GM21737 (cell line): ENCODE results near the gene SUGCT.

Experiments
- ATAC-seq: cut with Tn5 transposase; IDR thresholded peaks from one replicate; pipeline ENCODE4 v1.9.1; 2021; ENCODE audit warnings: mild to moderate bottlenecking, moderate library complexity; ENCODE audit not compliant: unreplicated experiment

SUGCT gene

GRCh38 chr7:40839881-40840280, 705.1 kb downstream of the SUGCT start:
- no peak for ATAC-seq

GRCh38 chr7:40840990-40841389, 706.2 kb downstream of the SUGCT start:
- no peak for ATAC-seq

DNA sequence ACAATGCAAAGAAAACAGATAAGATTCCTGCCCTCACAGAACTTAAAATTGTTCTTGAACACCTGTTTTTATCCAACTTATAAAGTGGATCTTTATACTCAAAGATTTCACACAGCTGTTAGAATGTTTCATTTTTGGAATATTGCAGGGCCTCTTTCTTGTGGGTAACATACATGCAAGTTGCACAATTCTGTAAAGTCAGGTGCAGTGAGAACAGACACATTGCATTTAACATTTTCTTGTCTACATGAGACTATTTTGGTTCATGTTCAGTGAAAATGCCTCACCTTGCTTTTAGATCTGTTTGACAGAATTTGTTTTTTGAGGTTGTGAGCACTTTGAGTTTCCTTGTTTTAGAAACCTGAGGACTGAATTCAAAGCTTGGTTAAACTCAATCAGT, 707.8 kb downstream of the SUGCT start:
- ATAC-seq: no peak

DNA sequence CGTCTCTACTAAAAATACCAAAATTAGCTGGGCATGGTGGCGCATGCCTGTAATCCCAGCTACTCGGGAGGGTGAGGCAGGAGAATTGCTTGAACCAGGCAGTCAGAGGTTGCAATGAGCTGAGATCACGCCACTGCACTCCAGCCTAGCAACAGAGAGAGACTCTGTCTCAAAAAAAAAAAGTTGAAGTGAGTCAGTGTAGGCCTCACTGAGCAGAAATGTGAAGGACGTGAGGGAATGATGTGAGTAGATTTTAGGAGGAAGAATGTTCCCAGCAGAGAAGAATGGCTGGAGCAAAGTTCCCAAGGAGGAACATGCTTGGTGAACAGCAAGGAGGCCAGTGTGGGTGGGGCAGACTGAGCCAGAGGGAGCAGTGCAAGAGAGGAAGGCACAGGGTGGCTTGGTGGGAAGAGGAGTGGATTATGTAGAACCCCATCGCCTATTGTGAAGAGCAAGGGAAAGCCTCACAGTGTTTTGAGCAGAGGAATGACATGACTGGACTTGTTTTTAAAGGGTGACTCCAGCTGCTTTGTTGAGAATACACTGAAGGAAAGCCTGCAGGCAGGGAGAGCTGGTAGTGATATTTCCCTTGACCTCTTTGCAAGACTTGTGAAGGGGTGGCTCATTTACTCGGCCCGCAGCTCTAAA, 708.7 kb downstream of the SUGCT start:
- ATAC-seq: no peak

GRCh38 chr7:40845943-40846342, 711.1 kb downstream of the SUGCT start:
- ATAC-seq: no peak

- no peak for ATAC-seq
Measured at GRCh38 chr7:40847921-40848320, 713.1 kb downstream of the SUGCT start.

DNA sequence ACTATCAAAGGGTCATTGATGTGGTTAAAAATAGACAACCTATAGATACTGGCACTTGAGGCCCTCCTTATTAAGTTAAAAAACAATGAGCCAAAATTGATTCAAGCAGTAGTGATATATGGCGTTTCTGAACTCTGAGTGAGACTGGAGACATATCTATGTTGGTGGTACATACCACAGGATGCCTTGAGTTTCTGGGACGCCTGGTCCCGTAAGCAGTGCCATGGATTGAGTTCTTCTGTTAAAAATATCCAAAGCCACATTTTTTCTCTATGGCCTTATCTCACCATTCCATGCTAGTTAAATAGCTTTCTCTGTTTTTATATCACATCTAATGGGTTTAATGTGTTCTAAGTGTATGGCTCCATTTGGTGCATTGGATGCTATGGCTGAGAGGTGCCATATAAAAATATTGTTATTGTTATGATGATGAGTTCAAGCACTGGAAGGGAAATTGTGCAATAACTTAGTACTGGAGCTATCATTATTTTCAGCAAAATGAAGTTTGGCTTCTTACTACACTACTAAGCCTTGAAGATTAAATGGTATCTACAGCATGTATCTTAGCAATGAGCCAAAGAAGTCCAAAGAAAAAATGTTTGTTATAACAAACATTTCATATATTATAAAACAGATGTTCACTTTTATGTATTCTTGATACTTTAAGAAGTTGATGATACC, 713.9 kb downstream of the SUGCT start:
- no peak for ATAC-seq

DNA sequence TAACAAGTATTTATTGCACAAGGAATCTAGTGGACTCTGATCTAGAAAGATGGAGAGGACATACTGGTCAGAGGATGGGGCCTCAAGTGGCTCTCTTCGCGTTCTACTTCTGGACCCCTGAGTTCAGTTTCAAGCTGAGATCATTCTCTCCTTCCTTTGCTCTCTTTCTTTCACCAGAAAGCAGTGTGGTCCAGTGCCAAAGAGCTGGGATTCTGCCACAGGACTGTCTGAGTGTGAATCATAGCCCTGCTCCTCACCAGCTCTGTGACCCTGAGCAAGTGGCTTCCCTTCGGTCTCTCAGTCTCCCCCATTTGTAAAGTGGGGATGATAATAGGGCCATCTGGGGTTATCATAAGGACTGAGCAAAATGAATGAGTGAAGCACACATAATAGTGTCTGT, 715.2 kb downstream of the SUGCT start:
- ATAC-seq: no peak

- no peak for ATAC-seq
Measured at GRCh38 chr7:40851001-40851400, 716.2 kb downstream of the SUGCT start.

GRCh38 chr7:40859076-40859475, 724.3 kb downstream of the SUGCT start:
- ATAC-seq: no peak

- ATAC-seq: no peak
Measured at GRCh38 chr7:40859965-40860543, 725.2 kb downstream of the SUGCT start.

- no peak for ATAC-seq
Measured at GRCh38 chr7:40865441-40866233, 730.8 kb downstream of the SUGCT start.

- no peak for ATAC-seq
Measured at GRCh38 chr7:40866601-40867000, 731.8 kb downstream of the SUGCT start.

GRCh38 chr7:40870108-40870507, 735.3 kb downstream of the SUGCT start:
- no peak for ATAC-seq

DNA sequence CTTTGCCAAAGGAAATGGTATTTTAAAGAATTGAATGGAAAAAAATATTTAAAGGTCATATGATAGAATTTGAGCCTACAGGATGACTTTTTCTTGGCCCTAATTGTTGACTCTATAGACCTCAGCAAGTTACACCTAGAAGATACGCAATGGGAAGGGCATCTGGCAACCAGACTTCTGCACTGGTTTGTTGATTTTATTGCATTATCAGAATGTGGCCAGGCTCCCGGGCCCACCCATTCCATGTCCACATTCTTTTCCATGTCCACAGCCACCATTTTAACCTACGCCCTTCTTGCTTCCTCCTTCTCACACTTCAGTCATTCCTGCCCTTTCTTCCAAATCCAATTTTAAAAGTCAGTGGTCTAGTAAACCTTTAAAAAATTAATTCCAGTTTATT, 738.4 kb downstream of the SUGCT start:
- no peak for ATAC-seq

GRCh38 chr7:40874756-40875155, 740.0 kb downstream of the SUGCT start:
- no peak for ATAC-seq

DNA sequence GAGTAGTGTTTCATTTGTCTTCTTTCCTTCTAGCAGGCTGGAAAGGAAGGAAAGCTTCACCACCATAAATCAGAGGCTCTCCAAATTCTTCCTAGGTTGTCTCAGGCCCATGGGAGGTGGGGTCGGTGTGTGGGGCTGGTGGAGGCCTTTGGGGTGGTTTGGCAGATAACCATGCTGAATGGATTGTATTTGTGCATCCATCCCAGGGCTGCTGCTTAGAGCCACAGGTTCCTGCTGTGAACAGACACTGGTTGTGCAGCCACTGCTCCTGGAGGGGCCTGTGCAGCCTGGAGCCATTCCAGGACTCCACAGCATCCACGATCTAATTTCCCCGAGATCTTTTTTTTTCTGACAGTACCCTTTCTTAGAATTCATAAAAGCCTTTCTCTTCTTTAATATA, 741.8 kb downstream of the SUGCT start:
- ATAC-seq: no peak

GRCh38 chr7:40879941-40880543, 745.2 kb downstream of the SUGCT start:
- ATAC-seq: no peak

GRCh38 chr7:40880581-40880980, 745.8 kb downstream of the SUGCT start:
- no peak for ATAC-seq

- ATAC-seq: no peak
Measured at GRCh38 chr7:40881405-40881926, 746.7 kb downstream of the SUGCT start.

GRCh38 chr7:40882071-40882658, 747.4 kb downstream of the SUGCT start:
- no peak for ATAC-seq
